IMR-90 (cell line): ENCODE results near the gene C9orf43. TPM values are rescaled to one million over a fixed set of nuclear protein-coding genes. Genes with fewer than 3 reads are reported as not detected.

ENCODE experiments used
- ATAC-seq: fragments of 200-7000 bp; cut with Tn5 transposase; 2 replicates; pipeline ENCODE4 v1.9.1; 2020; ENCODE audit warnings: low read depth, mild to moderate bottlenecking, moderate library complexity
- BruUV-seq: library from RNA; stranded (reverse); fragments of 400-500 nt; replicated peaks from 2 replicates; lab custom pipeline; 2021; lab: Mats Ljungman, UMichigan
- CTCF ChIA-PET: fragments of 300-600 bp; formaldehyde crosslinking; extraction: SDS; loops from one replicate; lab custom pipeline; 2021; ENCODE audit warnings: antibody characterized with exemption; lab: Yijun Ruan, JAX
- POLR2A ChIA-PET: fragments of 300-600 bp; sonication (Branson Sonifier 250); formaldehyde crosslinking; loops from one replicate; lab custom pipeline; 2022; ENCODE audit warnings: antibody characterized with exemption; ENCODE audit not compliant: unreplicated experiment; lab: Charles Lee
- DNase-seq: peaks from one replicate; pipeline ENCODE4 v3.0.0; 2013
- H2AFZ ChIP-seq: replicated peaks from 2 replicates; pipeline ENCODE3; 2013; ENCODE audit warnings: low read length, mild to moderate bottlenecking; ENCODE audit not compliant: poor library complexity
- H2AK5ac ChIP-seq: 2 replicates; pipeline ENCODE4 v1.6.1; 2013; ENCODE audit warnings: low read depth, low read length, inconsistent platforms
- H2AK9ac ChIP-seq: replicated peaks from 2 replicates; pipeline ENCODE3; 2013; ENCODE audit warnings: mild to moderate bottlenecking, low read depth, low read length, moderate library complexity; ENCODE audit not compliant: poor library complexity
- H2BK120ac ChIP-seq: 2 replicates; pipeline ENCODE4 v1.6.1; 2013; ENCODE audit warnings: low read depth, low read length, inconsistent platforms
- H2BK15ac ChIP-seq: 3 replicates; pipeline ENCODE4 v1.6.1; 2013; ENCODE audit warnings: low read depth, low read length, inconsistent platforms
- H2BK20ac ChIP-seq: 2 replicates; pipeline ENCODE4 v1.6.1; 2013; ENCODE audit warnings: low read depth, mild to moderate bottlenecking, inconsistent platforms, low read length, moderate library complexity
- H2BK5ac ChIP-seq: 2 replicates; pipeline ENCODE4 v1.6.1; 2013; ENCODE audit warnings: mild to moderate bottlenecking, low read depth, low read length, inconsistent platforms; ENCODE audit not compliant: poor library complexity, severe bottlenecking
- H3K14ac ChIP-seq: replicated peaks from 2 replicates; pipeline ENCODE4 v1.6.1; 2013; ENCODE audit warnings: low read depth, low read length, inconsistent platforms
- H3K18ac ChIP-seq: 2 replicates; pipeline ENCODE4 v1.6.1; 2013; ENCODE audit warnings: low read depth, low read length, control low read depth
- H3K23ac ChIP-seq: 2 replicates; pipeline ENCODE4 v1.6.1; 2013; ENCODE audit warnings: low read depth, low read length, inconsistent platforms
- H3K27ac ChIP-seq: 2 replicates; pipeline ENCODE4 v1.5.1; 2013; ENCODE audit warnings: mild to moderate bottlenecking, control low read depth, low read length; ENCODE audit not compliant: insufficient read depth
- H3K27me3 ChIP-seq: 2 replicates; pipeline ENCODE4 v1.6.1; 2013; ENCODE audit warnings: low read length; ENCODE audit not compliant: control insufficient read depth, insufficient read depth
- H3K36me3 ChIP-seq: 2 replicates; pipeline ENCODE4 v1.6.1; 2013; ENCODE audit warnings: low read length, mixed read lengths; ENCODE audit not compliant: control insufficient read depth, insufficient read depth
- H3K4ac ChIP-seq: 2 replicates; pipeline ENCODE4 v1.6.1; 2013; ENCODE audit warnings: low read depth, low read length, inconsistent platforms
- H3K4me1 ChIP-seq: 2 replicates; pipeline ENCODE4 v1.6.1; 2013; ENCODE audit warnings: low read length, mixed read lengths; ENCODE audit not compliant: control insufficient read depth, insufficient read depth
- H3K4me2 ChIP-seq: 2 replicates; pipeline ENCODE4 v1.6.1; 2013; ENCODE audit warnings: low read depth, mild to moderate bottlenecking, control low read depth, low read length, moderate library complexity
- H3K4me3 ChIP-seq: 2 replicates; pipeline ENCODE4 v1.5.1; 2013; ENCODE audit warnings: low read depth, mild to moderate bottlenecking, control low read depth, low read length, moderate library complexity; ENCODE audit not compliant: insufficient read depth
- H3K56ac ChIP-seq: 2 replicates; pipeline ENCODE4 v1.6.1; 2013; ENCODE audit warnings: low read length, inconsistent platforms; ENCODE audit not compliant: insufficient read depth; ENCODE audit errors: extremely low read depth
- H3K79me1 ChIP-seq, 2 experiments: 2 replicates each; pipeline ENCODE4 v1.6.1; 2013; ENCODE audit warnings: low read length in 2 of 2, inconsistent platforms in 1 of 2, low read depth in 1 of 2
- H3K9ac ChIP-seq: 2 replicates; pipeline ENCODE4 v1.6.1; 2013; ENCODE audit warnings: low read depth, low read length, control low read depth
- H3K9me1 ChIP-seq: 2 replicates; pipeline ENCODE4 v1.6.1; 2013; ENCODE audit warnings: low read length, inconsistent platforms; ENCODE audit not compliant: insufficient read depth
- H3K9me3 ChIP-seq: 2 replicates; pipeline ENCODE4 v1.6.1; 2013; ENCODE audit warnings: low read length; ENCODE audit not compliant: control insufficient read depth, insufficient read depth
- H4K20me1 ChIP-seq: 2 replicates; pipeline ENCODE4 v1.6.1; 2013; ENCODE audit warnings: low read length, inconsistent platforms; ENCODE audit not compliant: insufficient read depth
- H4K5ac ChIP-seq: 2 replicates; pipeline ENCODE4 v1.6.1; 2013; ENCODE audit warnings: mild to moderate bottlenecking, low read depth, low read length, control low read depth
- H4K8ac ChIP-seq, 2 experiments: 2 replicates each; pipeline ENCODE4 v1.6.1; 2013; ENCODE audit warnings: low read depth in 2 of 2, low read length in 2 of 2, control low read depth in 1 of 2, inconsistent platforms in 1 of 2
- H4K91ac ChIP-seq: 2 replicates; pipeline ENCODE4 v1.6.1; 2013; ENCODE audit warnings: low read depth, low read length, inconsistent platforms; ENCODE audit not compliant: insufficient read depth
- CEBPB ChIP-seq: IDR thresholded peaks from 2 replicates; pipeline ENCODE4 v1.6.1; 2012; ENCODE audit warnings: low read depth, low read length, improper control_type of control experiment
- CHD1 ChIP-seq: IDR thresholded peaks from 2 replicates; pipeline ENCODE4 v1.6.1; 2012; ENCODE audit warnings: low read depth, low read length, improper control_type of control experiment
- CTCF ChIP-seq: conservative IDR thresholded peaks from 2 replicates; pipeline ENCODE4 v1.5.1; 2012; ENCODE audit warnings: mild to moderate bottlenecking, low read depth, low read length, improper control_type of control experiment
- RAD21 ChIP-seq: IDR thresholded peaks from 2 replicates; pipeline ENCODE4 v1.6.1; 2012; ENCODE audit warnings: low read length, improper control_type of control experiment
- RFX5 ChIP-seq: IDR thresholded peaks from 2 replicates; pipeline ENCODE4 v1.8.0; 2012; ENCODE audit warnings: low read depth, mild to moderate bottlenecking, low read length, moderate library complexity
- USF2 ChIP-seq: fragments of 150-350 bp; IDR thresholded peaks from 2 replicates; pipeline ENCODE4 v1.6.1; 2017; ENCODE audit warnings: mild to moderate bottlenecking, antibody characterized with exemption, low read length, low read depth
- WGBS, 2 experiments: methylation state at CpG; one replicate each; pipeline versions ENCODE4 v1.1.5 to v1.1.7; 2013; ENCODE audit warnings: missing lambda C conversion rate in 2 of 2; ENCODE audit not compliant: insufficient read length in 1 of 2; ENCODE audit errors: extremely low coverage in 2 of 2; 5-methylcytosine and 5-hydroxymethylcytosine counted together
- dilution Hi-C: fragments of 300-500 bp; cut with HindIII; formaldehyde crosslinking; loops from one replicate; pipeline ENCODE4 v1.14.3; 2018; ENCODE audit warnings: low sequenced_read_pairs; ENCODE audit not compliant: unreplicated experiment
- in situ Hi-C: fragments of 300-500 bp; cut with MboI; formaldehyde crosslinking; loops from 3 replicates; pipeline ENCODE4 v1.14.3; 2019; ENCODE audit warnings: low sequenced_read_pairs, inconsistent platforms, mixed read lengths
- intact Hi-C: fragments of 100-400 bp; cut with micrococcal nuclease; formaldehyde crosslinking; loops from 2 replicates; pipeline ENCODE4 v1.10.0; 2022
- polyA plus RNA-seq, 3 experiments: library from polyadenylated mRNA; depleted of rRNA; stranded (reverse); fragments of >200 nt; gene quantifications; 2 replicates each; pipeline ENCODE4 v1.2.3, GENCODE V29; 2012; ENCODE audit warnings: low replicate concordance in 1 of 3
- total RNA-seq: library from RNA; depleted of rRNA; stranded (reverse); fragments of >200 nt; gene quantifications from 2 replicates; pipeline ENCODE4 v1.2.3, GENCODE V29; 2012

Gene C9orf43
- total and polyA plus RNA-seq, 2 of the 4 experiments (the other 2 are of a cell fraction): 0.36 to 0.46 TPM

- no peak for ATAC-seq
- Histone ChIP-seq H3K9me1 (no peaks in the 10 kb centered on the region), H3K14ac (no peak overlapping the region), H3K18ac (no peak overlapping the region), H3K36me3 (no peaks in the 10 kb centered on the region), H2AK5ac (no peak overlapping the region), H3K4me2 (no peak overlapping the region), H3K56ac (no peak overlapping the region), H2AFZ (no peak overlapping the region), H3K4me1 (no peaks in the 10 kb centered on the region), H4K20me1 (no peaks in the 10 kb centered on the region), H3K79me1 (no peaks in the 10 kb centered on the region), H4K5ac (no peak overlapping the region), H3K23ac (no peak overlapping the region), H3K27me3 (peaks cover 57% of the 10 kb centered on the region), H2BK15ac (no peak overlapping the region), H3K9me3 (no peaks in the 10 kb centered on the region), H4K8ac (no peak overlapping the region), H3K9ac (no peak overlapping the region), H3K4ac (no peak overlapping the region), H2BK120ac (no peak overlapping the region), H2BK20ac (no peak overlapping the region), H3K27ac (no peak overlapping the region), H4K91ac (no peak overlapping the region), H2BK5ac (no peak overlapping the region), H3K4me3 (no peak overlapping the region), H2AK9ac (no peak overlapping the region)
- ChIA-PET POLR2A (no interaction called here), CTCF (interaction anchor here (0.6 kb wide), 1 partner anchor 49 kb away, joined by 5 read pairs; no protein-coding TSS in a partner anchor)
- in situ Hi-C loops (loop anchor here (10.0 kb wide), 1 partner anchor 238 kb away; no protein-coding TSS in a partner anchor), dilution Hi-C loops (no loop called here), intact Hi-C loops (no loop called here)
- DNase-seq: no peak
- no peak for TF ChIP-seq CHD1
- TF ChIP-seq RAD21: no peak
- TF ChIP-seq CEBPB: no peak
- TF ChIP-seq USF2: no peak
- TF ChIP-seq CTCF: no peak
- no peak for TF ChIP-seq RFX5
- BruUV-seq: no TSS peak
- no CpG with 5 or more reads among the region's 1 CpG for WGBS, 2 experiments
These were observed 16.2 kb downstream of the C9orf43 start for GRCh38 chr9:113426701-113427100.
